ENCODE results near the gene ATXN7.

Gene ATXN7

GRCh38 chr3:64023187-64023860, 159.7 kb downstream of the ATXN7 start, which contains the start of gene PSMD6:
TSS of gene PSMD6 (minus strand) at chr3:64023494. CDS start at chr3:64023419, 75 bp downstream.
- DNase-seq: peak; percentile 96

GRCh38 chr3:64023861-64024223, 160.2 kb downstream of the ATXN7 start:
- DNase-seq: no peak

GRCh38 chr3:64026346-64026745, 162.7 kb downstream of the ATXN7 start:
- no peak for DNase-seq

- no peak for DNase-seq
Observed at GRCh38 chr3:64027658-64028057, 164.0 kb downstream of the ATXN7 start.

GRCh38 chr3:64028754-64029153, 165.1 kb downstream of the ATXN7 start:
- no peak for DNase-seq

GRCh38 chr3:64029287-64029686, 165.6 kb downstream of the ATXN7 start:
- DNase-seq: no peak

GRCh38 chr3:64030741-64031140, 167.1 kb downstream of the ATXN7 start:
- DNase-seq: peak; percentile 83

- DNase-seq: no peak
Observed at GRCh38 chr3:64031540-64032508, 168.2 kb downstream of the ATXN7 start.

- DNase-seq: no peak
Observed at GRCh38 chr3:64033069-64033468, 169.4 kb downstream of the ATXN7 start.

- DNase-seq: no peak
Observed at GRCh38 chr3:64037084-64037483, 173.4 kb downstream of the ATXN7 start.

GRCh38 chr3:64038253-64038767, 174.6 kb downstream of the ATXN7 start:
- DNase-seq: no peak

GRCh38 chr3:64039332-64039731, 175.7 kb downstream of the ATXN7 start:
- DNase-seq: no peak

- DNase-seq: no peak
Observed at GRCh38 chr3:64039981-64040733, 176.5 kb downstream of the ATXN7 start.

GRCh38 chr3:64042952-64043351, 179.3 kb downstream of the ATXN7 start:
- no peak for DNase-seq

GRCh38 chr3:64046592-64046991, 182.9 kb downstream of the ATXN7 start:
- DNase-seq: no peak

- no peak for DNase-seq
Observed at GRCh38 chr3:64046996-64047594, 183.4 kb downstream of the ATXN7 start.

GRCh38 chr3:64047787-64048186, 184.1 kb downstream of the ATXN7 start:
- DNase-seq: no peak

- DNase-seq: no peak
Observed at GRCh38 chr3:64048631-64049061, 185.0 kb downstream of the ATXN7 start.

- DNase-seq: no peak
Observed at GRCh38 chr3:64049136-64049535, 185.5 kb downstream of the ATXN7 start.

- DNase-seq: no peak
Observed at GRCh38 chr3:64049832-64050231, 186.2 kb downstream of the ATXN7 start.
